ELR (cell line): ENCODE results near the gene MYL5.
"Not testable (repeated sequence)": the region's sequence is repeated elsewhere in the genome, so short reads cannot be mapped to it uniquely, and the experiment has no call there.

Experiments
- DNase-seq: peaks from one replicate; pipeline ENCODE4 v3.0.0-alpha.2; 2015; ENCODE audit warnings: low read depth

The MYL5 gene

DNA sequence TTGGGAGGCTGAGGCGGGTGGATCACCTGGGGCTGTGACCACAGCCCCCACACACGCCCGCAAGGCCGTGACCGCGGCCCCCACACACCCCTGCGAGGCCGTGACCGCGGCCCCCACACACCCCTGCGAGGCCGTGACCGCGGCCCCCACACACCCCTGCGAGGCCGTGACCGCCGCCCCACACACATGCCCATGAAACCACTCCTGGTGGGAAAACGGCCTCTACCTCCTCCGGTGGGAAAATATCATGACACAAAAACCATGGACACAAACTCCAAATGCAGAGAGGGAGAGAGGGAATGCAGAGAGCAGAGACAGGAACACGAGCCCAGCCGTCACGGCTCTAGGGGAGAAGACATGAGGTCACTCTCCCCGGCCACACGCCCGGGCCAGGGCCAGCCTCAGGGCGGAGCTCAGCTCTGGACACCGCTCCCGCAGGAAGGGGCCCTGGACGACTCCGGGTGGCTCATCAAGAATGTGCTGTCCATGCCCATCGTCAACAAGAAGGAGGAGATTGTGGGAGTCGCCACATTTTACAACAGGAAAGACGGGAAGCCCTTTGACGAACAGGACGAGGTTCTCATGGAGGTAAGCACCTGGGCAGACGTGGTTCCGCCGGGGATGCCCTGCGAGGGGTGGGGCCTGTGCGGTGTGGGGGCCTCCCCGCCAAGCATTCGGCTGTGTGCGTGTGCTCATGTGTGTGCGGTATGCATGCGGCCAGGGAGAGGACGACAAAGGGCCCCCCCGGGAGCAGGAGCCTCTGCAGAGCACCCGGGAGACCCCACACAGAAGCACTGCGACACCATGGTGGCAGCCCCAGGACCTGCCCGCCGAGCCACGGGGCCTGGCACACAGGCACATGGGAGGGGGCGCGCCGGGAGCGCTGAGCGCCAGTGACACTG, 17.7 kb upstream of the MYL5 start:
- DNase-seq = no peak

DNA sequence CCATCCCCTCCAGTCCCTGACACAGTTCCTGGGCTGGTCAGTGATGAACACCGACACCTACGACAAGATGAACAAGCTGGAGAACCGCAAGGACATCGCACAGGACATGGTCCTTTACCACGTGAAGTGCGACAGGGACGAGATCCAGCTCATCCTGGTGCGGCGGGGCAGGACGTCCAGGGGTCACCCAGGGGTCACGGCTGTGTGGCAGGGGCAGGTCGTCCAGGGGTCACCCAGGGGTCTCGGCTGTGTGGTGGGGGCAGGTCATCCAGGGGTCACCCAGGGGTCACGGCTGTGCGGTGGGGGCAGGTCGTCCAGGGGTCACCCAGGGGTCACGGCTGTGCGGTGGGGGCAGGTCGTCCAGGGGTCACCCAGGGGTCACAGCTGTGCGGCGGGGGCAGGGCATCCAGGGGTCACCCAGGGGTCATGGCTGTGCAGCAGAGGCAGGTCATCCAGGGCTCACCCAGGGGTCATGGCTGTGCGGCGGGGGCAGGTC, 17.0 kb upstream of the MYL5 start:
- DNase-seq = no peak

DNA sequence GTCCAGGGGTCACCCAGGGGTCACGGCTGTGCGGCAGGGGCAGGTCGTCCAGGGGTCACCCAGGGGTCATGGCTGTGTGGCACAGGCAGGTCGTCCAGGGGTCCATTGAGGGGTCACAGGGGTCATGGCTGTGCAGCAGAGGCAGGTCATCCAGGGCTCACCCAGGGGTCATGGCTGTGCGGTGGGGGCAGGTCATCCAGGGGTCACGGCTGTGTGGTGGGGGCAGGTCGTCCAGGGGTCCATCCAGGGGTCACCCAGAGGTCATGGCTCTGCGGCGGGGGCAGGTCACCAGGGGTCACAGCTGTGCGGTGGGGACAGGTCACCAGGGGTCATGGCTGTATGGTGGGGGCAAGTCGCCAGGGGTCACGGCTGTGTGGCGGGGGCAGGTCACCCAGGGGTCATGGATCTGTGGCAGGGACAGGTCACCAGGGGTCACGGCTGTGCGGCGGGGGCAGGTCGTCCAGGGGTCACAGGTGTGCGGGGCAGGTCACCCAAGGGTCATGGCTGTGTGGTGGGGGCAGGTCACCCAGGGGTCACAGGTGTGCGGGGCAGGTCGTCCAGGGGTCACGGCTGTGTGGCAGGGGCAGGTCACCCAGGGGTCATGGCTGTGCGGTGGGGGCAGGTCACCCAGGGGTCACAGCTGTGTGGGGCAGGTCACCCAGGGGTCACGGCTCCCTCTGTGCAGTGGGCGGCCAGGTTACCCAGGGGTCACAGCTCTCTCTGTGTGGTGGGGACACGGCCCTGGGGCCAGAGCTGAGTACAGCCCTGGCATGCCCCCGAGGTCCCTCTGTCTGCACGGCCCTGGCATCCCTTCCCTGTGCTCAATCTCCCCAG, 16.3 kb upstream of the MYL5 start:
- no peak for DNase-seq

DNA sequence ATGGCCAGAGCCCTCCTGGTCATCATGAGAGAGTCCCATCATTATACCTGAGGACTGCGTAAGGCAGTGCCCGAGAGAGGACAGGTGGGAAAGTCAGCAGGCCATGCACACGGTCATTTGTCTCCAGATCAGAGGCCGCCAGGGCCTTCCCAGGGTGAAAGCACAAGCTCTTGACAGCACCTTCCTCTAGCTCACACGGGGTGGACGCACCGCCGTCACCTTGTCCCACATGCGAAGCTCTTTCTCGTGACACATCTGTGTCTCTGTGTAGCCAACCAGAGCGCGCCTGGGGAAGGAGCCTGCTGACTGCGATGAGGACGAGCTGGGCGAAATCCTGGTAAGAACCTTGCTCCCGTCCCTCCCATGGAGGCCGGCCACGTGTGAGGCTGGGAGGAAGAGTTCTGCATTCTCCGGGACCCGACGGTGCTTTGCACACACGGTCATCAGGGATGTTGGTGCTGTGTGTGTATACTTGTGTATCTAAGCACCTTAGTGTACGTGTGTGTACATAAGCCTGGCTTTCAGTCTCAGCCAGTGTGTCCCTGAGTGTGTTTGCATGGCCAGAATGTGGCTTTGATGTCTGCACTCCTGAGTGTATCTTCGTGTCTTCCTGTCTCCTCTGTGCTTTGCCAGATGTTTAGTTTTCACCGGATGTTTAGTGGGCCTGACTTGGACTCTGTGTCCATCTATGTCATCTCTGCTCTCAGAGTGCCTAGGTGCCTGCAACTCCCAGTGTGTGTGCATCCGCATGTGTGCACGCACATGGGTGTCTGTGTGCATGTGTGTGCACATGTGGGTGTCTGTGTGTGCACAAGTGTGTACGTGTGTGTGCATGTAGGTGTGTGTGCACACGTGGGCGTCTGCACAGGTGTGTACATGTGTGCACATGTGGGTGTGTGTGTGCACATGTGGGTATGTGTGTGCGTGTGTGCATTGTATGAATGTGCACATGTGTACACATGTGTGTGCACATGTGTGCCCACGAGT, 15.4 kb upstream of the MYL5 start:
- DNase-seq = no peak

DNA sequence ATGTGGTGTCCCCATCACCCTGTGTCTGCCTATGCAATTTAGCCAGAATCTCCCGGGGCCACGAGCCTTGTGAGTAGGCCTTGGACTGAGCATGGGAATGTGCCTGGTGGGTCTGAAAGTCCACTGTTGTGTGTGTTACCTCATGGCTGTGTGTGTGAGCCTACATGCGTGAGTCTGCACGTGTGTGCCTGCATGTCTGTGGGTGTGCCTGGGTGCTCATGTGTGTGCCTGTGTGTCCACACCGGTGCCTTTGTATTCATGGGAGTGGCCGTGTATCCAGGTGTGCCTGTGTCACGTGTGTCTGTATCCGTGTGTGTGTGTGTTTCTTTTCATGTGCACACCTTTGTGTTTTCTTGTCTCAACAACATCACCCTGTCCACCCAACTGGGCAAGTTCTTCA, 14.5 kb upstream of the MYL5 start:
- no peak for DNase-seq

DNA sequence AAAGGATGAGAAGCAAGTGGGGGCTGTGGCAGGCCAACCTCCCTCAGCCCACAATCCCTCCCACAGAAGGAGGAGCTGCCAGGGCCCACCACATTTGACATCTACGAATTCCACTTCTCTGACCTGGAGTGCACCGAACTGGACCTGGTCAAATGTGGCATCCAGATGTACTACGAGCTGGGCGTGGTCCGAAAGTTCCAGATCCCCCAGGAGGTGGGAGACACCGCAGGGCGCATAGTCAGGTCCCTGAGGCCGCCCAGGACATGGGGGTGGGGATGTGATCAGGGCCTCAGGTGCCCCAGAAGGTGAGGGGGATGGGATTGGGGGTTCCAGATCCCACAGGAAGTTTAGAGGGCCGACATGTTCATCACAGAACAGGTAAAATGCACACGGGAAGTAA, 13.9 kb upstream of the MYL5 start:
- DNase-seq = no peak

DNA sequence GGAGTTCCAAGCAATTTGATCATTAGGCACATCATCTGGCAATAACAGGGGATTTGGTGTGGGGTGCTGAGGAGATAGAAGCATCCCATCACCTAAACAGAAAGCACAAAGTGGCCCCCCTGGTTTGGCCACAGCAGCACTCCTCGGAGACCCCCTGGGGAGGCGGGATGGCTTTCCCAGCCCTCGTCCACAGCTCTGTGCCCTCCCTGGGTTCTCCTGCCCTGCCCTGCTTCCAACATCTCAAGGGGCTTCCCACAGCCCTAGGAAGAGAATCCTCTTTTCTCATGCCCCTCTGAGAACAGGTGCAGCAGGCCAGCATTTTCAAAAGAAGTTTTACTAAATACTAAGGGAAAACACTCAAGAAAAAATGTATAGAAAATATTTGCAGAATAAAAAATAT, 13.1 kb upstream of the MYL5 start:
- no peak for DNase-seq

DNA sequence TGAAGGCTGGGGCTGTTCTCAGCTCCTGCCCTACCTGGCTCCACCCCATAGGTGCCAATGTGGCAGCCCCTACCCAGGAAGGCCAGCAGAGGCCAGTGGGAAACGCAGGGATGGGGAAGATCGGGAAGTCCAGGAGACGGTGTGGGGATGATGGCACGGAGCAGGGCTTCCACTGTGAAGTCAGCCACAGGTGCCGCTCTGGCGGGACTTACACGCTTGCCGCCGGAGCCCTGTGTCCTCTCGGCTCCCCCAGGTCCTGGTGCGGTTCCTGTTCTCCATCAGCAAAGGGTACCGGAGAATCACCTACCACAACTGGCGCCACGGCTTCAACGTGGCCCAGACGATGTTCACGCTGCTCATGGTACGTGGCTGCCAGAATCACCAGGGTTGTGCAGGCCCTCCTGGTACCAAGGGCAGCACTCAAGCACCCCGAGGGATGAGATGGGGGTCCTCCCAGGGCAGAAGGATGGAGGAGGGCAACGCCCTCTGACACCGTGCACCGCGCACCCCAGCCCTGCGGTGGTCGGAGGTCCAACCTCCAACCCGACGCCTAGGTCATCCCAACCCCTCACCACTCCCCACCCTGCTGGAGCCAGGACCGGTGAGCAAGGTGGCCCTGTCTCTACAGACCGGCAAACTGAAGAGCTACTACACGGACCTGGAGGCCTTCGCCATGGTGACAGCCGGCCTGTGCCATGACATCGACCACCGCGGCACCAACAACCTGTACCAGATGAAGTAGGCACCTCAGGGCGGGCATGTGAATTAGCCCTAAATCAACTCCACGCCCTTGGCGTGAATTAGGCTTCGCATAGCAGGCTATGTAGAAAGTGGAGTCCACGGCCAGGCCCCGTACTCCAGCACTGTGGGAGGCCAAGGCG, 12.2 kb upstream of the MYL5 start:
- no peak for DNase-seq

DNA sequence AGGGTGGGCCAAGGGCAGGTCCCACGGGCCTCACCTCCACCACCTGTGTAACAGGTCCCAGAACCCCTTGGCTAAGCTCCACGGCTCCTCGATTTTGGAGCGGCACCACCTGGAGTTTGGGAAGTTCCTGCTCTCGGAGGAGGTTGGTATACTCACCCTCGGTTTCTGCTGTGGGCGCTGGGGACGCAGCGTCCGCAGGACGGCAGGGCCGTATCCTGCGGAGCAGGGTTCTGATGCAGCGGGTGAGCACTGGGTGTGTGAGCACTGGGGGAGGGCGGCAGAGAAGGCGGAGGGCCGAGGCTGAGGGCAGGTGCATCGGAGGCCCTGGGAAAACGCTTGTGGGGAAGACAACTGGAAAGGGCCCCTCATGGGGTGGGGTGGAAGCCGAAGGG, 11.3 kb upstream of the MYL5 start:
- no peak for DNase-seq

DNA sequence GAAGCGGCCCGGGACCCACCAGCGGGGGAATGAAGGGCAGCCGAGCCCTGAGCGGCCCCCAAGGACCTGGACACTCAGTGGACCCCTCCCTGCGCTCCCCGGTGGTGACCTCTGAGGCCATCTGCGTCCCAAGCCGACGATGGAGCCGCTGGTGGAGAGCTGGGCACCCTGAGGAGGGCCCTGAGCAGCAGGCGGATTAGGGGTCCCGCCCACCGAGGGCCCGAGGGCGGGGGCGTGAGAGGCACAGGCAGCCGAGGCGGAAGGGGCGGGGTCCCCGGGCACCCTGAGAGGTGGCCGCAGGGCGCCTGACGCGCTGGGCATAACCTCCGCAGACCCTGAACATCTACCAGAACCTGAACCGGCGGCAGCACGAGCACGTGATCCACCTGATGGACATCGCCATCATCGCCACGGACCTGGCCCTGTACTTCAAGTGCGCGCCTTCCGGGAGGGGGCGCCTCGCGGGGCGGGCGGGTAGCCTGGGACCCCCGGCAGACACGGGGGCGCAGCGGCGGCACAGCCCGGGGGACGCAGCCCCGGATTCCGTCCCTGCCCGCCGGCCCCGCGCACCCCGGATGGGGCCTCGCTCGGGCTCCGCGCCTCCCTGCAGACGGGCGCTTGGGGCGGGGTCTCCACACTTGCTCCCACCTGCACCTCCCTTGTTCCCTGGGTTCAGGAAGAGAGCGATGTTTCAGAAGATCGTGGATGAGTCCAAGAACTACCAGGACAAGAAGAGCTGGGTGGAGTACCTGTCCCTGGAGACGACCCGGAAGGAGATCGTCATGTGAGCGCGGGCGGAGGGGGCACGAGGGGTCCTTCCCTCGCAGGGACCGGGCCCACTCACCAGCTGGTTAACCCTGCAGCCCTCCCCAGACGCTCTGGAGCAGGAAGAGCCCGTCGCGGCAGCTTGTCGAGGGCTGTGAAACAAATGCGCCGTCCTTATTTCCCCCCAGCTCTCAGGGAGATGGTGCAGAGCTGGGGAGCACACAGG, 10.6 kb upstream of the MYL5 start:
- no peak for DNase-seq

DNA sequence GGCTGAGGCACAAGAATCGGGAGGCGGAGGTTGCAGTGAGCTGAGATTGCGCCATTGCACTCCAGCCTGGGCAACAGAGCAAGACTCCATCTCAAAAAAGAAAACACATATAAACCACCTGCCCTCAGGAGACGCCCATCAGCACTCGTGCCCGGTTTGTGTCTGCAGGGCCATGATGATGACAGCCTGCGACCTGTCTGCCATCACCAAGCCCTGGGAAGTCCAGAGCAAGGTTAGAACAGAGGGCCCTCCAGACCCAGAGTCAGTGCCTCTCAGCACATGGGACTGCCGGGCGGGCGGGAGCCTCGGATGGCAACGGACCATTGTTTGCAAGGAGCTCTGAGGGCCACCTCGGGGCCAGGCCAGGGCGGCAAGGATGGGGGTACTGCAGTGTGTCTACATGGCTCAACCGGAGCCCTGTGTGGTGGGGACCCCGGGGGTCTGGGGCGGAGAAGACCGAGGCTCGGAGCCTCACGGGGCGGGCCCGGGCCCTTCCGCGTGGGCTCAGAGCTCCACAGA, 9.6 kb upstream of the MYL5 start:
- DNase-seq = no peak

DNA sequence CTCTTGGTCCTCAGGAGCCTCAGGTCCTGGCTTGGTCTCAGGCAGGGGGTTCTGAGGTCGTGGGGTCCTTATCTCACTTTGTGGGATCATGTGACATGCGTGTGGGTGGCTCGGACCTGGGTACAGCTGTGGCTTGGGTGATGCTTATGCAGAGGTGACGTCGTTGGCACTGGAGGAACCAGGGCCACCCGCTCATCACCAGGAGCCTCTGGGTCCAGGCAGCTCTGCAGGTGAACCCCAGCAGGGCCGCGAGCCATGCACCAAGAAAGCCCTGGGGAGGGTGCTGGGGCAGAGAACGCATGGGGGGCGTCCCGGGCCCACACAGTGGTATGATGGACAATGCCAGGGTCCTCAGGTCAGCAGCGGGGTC, 9.0 kb upstream of the MYL5 start:
- no peak for DNase-seq

DNA sequence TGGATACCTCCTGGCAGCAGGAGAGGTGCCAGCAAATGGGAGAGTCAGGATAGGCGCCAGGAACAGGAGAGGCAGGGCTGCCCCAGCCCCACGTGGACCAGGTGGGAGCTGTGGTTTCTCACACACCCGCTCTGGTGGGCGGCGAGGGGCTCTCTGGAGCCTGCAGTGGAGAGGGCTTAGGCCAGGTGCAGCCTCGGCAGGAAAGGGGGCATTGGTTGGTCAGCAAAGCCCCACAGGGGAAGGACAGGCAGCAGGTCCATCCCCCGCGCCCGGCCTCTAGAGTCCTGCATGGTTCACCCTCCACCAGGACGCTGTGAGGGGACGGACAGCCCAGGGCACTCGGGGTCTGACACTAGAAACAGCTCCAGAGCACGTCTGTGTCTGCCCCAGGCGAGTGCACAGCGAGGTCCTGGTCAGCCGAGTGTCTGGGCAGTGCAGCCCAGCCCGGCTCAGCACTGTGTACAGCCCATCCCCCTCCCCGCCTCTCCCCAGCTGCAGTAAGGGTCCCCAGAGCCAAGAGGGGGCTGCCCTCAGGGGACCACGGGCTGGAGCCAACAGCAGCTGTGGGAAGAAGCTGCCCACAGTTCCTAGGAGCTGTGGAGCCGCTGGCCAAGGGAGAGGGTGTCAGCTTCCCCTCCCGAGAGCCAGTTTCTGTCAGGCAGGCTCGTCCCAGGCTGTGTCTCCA, 8.4 kb upstream of the MYL5 start:
- DNase-seq = no peak

DNA sequence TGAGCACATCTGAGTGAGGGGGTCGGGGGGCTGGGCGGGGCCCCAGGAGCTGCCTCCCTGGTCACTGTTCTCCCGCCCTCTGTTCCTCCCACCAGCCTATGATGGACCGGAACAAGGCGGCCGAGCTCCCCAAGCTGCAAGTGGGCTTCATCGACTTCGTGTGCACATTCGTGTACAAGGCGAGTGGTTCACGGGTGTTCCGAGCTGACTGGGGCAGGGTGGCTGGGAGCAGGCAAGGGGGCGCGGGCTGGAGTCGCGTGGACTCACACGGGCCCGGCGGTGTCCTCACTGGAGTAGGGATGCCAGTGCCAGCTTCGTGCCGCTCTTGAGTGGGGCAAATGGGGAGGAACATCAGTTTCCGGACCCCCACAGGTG, 7.9 kb upstream of the MYL5 start:
- no peak for DNase-seq

DNA sequence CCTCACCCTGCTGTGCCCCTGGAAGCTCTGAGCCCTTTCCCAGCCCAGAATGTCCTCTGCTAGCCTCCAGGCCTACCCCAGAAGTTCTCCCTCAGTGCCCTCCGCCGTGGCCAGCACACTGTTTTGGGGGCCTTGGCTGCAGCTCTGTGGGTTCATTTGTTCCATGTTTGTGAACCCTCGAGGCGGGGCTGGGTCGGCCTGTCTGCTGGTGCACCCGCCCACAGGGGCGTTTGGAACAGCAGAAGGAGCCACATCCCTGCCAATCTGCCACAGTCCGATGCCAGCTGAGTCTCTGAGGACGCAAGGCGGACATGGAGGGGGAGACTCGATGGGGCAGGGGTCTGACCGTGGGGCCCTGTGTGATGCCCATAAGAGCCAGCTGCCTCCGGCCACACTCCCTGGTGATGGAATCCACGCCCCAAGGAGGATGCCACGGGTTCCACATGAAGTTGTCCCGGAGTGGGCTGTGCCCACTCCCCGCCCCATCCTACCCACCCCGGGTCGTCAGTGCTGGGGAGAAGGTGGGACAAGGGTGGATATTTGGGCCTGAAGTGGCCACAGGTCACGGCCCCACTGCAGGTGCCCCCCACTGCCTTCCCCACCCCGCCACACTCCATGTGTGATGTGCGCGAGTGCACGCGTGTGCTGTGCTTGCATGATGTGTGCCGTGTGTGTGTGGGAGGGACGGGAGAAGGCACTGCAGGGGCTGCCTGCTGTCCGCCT, 7.4 kb upstream of the MYL5 start:
- no peak for DNase-seq

DNA sequence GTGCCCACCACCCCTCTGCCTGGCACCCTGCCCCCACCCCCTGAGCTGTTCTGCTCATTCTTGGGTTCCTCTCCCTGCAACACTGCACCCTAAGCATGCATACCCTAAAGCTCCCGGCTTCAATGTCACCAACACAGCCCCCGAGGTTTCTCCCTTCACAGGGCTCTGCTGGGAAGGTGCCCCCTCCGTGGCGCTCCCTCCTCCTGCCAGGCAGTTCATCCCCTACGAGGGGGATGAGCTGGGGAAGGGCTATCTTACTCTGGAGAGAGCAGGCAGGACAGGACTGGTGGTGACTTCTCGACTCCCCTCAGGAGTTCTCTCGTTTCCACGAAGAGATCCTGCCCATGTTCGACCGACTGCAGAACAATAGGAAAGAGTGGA, 6.8 kb upstream of the MYL5 start:
- no peak for DNase-seq

DNA sequence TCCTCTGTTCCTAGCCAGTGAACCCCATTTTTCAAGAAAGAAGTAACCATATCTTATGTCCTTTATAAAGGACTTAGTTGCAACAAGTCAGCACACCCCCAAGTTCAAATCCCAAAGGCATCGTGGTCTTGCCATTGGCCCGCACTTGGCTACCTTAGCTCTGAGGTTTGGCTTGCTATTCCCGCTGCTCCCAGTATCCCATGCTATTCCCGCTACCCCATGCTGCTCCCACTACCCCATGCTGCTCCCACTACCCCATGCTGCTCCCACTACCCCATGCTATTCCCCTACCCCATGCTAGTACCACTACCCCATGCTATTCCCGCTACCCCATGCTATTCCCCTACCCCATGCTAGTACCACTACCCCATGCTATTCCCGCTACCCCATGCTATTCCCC, 6.1 kb upstream of the MYL5 start:
- DNase-seq = not testable (repeated sequence)
